ENCODE measurements around the gene STEAP3. TPM values are rescaled to one million over a fixed set of nuclear protein-coding genes. Genes with fewer than 3 reads are reported as not detected.

Gene STEAP3
- total RNA-seq, 6 experiments from 2014 or later: 118 to 165 (median 131) TPM

GRCh38 chr2:119247844-119248271 lies 24.2 kb downstream of the STEAP3 start:
- ATAC-seq (no peak), DNase-seq (peak in 2 of 3 donors; percentile 28 to 33)
- peaks cover 0 to 64% (median 32%) of the 10 kb centered on the region in 4 donors for H3K36me3 ChIP-seq
- intact Hi-C loops (cut with DNase I): no loop called here
- H3K4me3 ChIP-seq: no peak overlapping the region
- no peaks in the 10 kb centered on the region for H3K27me3 ChIP-seq
- no CpG with 5 or more reads among the region's 29 CpGs for WGBS (ENCODE audit: insufficient coverage, low coverage, low lambda C conversion rate, missing lambda C conversion rate)
- H3K27ac ChIP-seq: no peak overlapping the region
- no peak for TF ChIP-seq CTCF (IDR thresholded peaks at IDR 0.05)
- TF ChIP-seq POLR2A (IDR thresholded peaks at IDR 0.05): no peak
- H3K9me3 ChIP-seq: no peaks in the 10 kb centered on the region
- peaks cover 0 to 10% (median 0%) of the 10 kb centered on the region in 4 donors for H3K4me1 ChIP-seq

- no peak overlapping the region for H3K4me3 ChIP-seq
- no peaks in the 10 kb centered on the region for H3K27me3 ChIP-seq
- WGBS (ENCODE audit: insufficient coverage, low coverage, low lambda C conversion rate, missing lambda C conversion rate): 66% methylated on average over 5 of the region's 7 CpGs
- no peaks in the 10 kb centered on the region for H3K9me3 ChIP-seq
- no peak for TF ChIP-seq POLR2A (IDR thresholded peaks at IDR 0.05)
- TF ChIP-seq CTCF (IDR thresholded peaks at IDR 0.05): no peak
- DNase-seq: peak in 1 of 3 donors; percentile 28
- intact Hi-C loops (cut with DNase I): no loop called here
- H3K36me3 ChIP-seq: peaks cover 0 to 69% (median 32%) of the 10 kb centered on the region in 4 donors
- no peak for ATAC-seq
- no peak overlapping the region for H3K27ac ChIP-seq
- H3K4me1 ChIP-seq: peaks cover 0 to 9% (median 0%) of the 10 kb centered on the region in 4 donors
Measured at GRCh38 chr2:119248311-119248710, 24.7 kb downstream of the STEAP3 start.

GRCh38 chr2:119248751-119249150 lies 25.1 kb downstream of the STEAP3 start:
- TF ChIP-seq CTCF (IDR thresholded peaks at IDR 0.05) (no peak), POLR2A (IDR thresholded peaks at IDR 0.05) (no peak)
- Histone ChIP-seq H3K9me3 (no peaks in the 10 kb centered on the region), H3K4me3 (no peak overlapping the region), H3K27me3 (no peaks in the 10 kb centered on the region), H3K36me3 (peaks cover 0 to 71% (median 32%) of the 10 kb centered on the region in 4 donors), H3K27ac (no peak overlapping the region), H3K4me1 (peaks cover 0 to 9% (median 0%) of the 10 kb centered on the region in 4 donors)
- ATAC-seq (no peak), DNase-seq (peak in 1 of 3 donors; percentile 21)
- intact Hi-C loops (cut with DNase I): no loop called here
- 94% methylated on average over 2 of the region's 5 CpGs for WGBS (ENCODE audit: insufficient coverage, low coverage, low lambda C conversion rate, missing lambda C conversion rate)

GRCh38 chr2:119249311-119249710 lies 25.7 kb downstream of the STEAP3 start:
- TF ChIP-seq CTCF (IDR thresholded peaks at IDR 0.05) (no peak), POLR2A (IDR thresholded peaks at IDR 0.05) (no peak)
- intact Hi-C loops (cut with DNase I): no loop called here
- peaks cover 0 to 9% (median 0%) of the 10 kb centered on the region in 4 donors for H3K4me1 ChIP-seq
- DNase-seq (peak in 1 of 3 donors; percentile 21), ATAC-seq (no peak)
- no peaks in the 10 kb centered on the region for H3K27me3 ChIP-seq
- WGBS (ENCODE audit: insufficient coverage, low coverage, low lambda C conversion rate, missing lambda C conversion rate): no CpG with 5 or more reads among the region's 3 CpGs
- peaks cover 0 to 71% (median 35%) of the 10 kb centered on the region in 4 donors for H3K36me3 ChIP-seq
- no peaks in the 10 kb centered on the region for H3K9me3 ChIP-seq
- no peak overlapping the region for H3K27ac ChIP-seq
- no peak overlapping the region for H3K4me3 ChIP-seq

All from right lobe of liver (tissue), 6 donors.